H1 (cell line): ENCODE measurements around the gene SLC13A4. TPM values are rescaled to one million over a fixed set of nuclear protein-coding genes. Genes with fewer than 3 reads are reported as not detected.

Source experiments
- E2F6 ChIP-seq: IDR thresholded peaks from 2 replicates; pipeline ENCODE4 v1.6.1; 2012; ENCODE audit warnings: inconsistent platforms
- KDM1A ChIP-seq: fragments of 200-600, 300-600 bp; sonication (generic); IDR thresholded peaks from 2 replicates; pipeline ENCODE4 v1.7.1; 2016; ENCODE audit warnings: mild to moderate bottlenecking, low read length, borderline replicate concordance
- MAFK ChIP-seq: IDR thresholded peaks from 2 replicates; pipeline ENCODE4 v1.6.1; 2012; ENCODE audit warnings: low read depth, mild to moderate bottlenecking, improper control_type of control experiment, low read length
- NRF1 ChIP-seq: IDR thresholded peaks from 2 replicates; pipeline ENCODE4 v1.6.1; 2011; ENCODE audit warnings: mild to moderate bottlenecking, low read depth, low read length, improper control_type of control experiment
- SIN3A ChIP-seq, 2 experiments: IDR thresholded peaks in 1 of 2; conservative IDR thresholded peaks in 1 of 2; 2 replicates each; pipeline ENCODE4 v1.6.1; 2011 to 2012; ENCODE audit warnings: low read length in 2 of 2, improper control_type of control experiment in 1 of 2, low read depth in 1 of 2, mild to moderate bottlenecking in 1 of 2
- TAF7 ChIP-seq: optimal IDR thresholded peaks from 2 replicates; pipeline ENCODE3; 2011; ENCODE audit warnings: low read depth, mild to moderate bottlenecking, inconsistent platforms, low read length, moderate library complexity, borderline replicate concordance
- YY1 ChIP-seq: IDR thresholded peaks from 2 replicates; pipeline ENCODE4 v1.6.1; 2011; ENCODE audit warnings: low read depth, mild to moderate bottlenecking, low read length
- ZNF274 ChIP-seq: IDR thresholded peaks from 2 replicates; pipeline ENCODE4 v1.7.0; 2012; ENCODE audit warnings: low read length, borderline replicate concordance; ENCODE audit errors: extremely low read depth
- polyA plus RNA-seq, 7 experiments: library from polyadenylated mRNA; depleted of rRNA in 3 of 7; stranded (reverse) in 5 of 7; unstranded in 2 of 7; fragments of >200 nt in 5 of 7; fragments of 200-250 nt in 2 of 7; gene quantifications; 1 replicate in 5 of 7; 2 replicates in 1 of 7; 4 replicates in 1 of 7; pipeline versions ENCODE4 v1.2.1 to v1.2.3, GENCODE V29; 2011 to 2013; ENCODE audit warnings: missing spikeins in 2 of 7, mixed read lengths in 2 of 7
- total RNA-seq: library from RNA; stranded (reverse); fragmentation: NEBNext Ultra II Directional; extraction: Animal tissue kit (Norgen Biotek cat#: 25700); gene quantifications from 2 replicates; pipeline ENCODE4 v1.2.1, GENCODE V29; 2021

The SLC13A4 gene
- total and polyA plus RNA-seq, 2 of the 8 experiments (the other 6 are each of a cell fraction or from before 2014, with no cell fraction given): 3.9 to 7.5 TPM

GRCh38 chr7:135662123-135662372 is 65.9 kb downstream of the SLC13A4 start (continued):
- TF ChIP-seq TAF7: peak; percentile 8
- no peak for TF ChIP-seq ZNF274
- peak; percentile 70; the same call in 1 of the 2 replicates for TF ChIP-seq E2F6
- no peak for TF ChIP-seq SIN3A (conservative IDR thresholded peaks at IDR 0.05 in 1 of 2, IDR thresholded peaks at IDR 0.05 in 1 of 2; ENCODE audit: low read depth in 1 of 2, low read length in 2 of 2)
- TF ChIP-seq YY1: 0 out of 2 replicates have a peak, but pooled peaks have one; percentile 59
- no peak for TF ChIP-seq NRF1
- no peak for TF ChIP-seq KDM1A
- no peak for TF ChIP-seq MAFK
